ENCODE results near the gene DEGS2. TPM values are rescaled to one million over a fixed set of nuclear protein-coding genes. Genes with fewer than 3 reads are reported as not detected.
A peak's percentile ranks its signal among the peaks of the same experiment; 100 is the strongest.

The DEGS2 gene
- total RNA-seq, 1 experiment from 2014 or later = not detected

DNA sequence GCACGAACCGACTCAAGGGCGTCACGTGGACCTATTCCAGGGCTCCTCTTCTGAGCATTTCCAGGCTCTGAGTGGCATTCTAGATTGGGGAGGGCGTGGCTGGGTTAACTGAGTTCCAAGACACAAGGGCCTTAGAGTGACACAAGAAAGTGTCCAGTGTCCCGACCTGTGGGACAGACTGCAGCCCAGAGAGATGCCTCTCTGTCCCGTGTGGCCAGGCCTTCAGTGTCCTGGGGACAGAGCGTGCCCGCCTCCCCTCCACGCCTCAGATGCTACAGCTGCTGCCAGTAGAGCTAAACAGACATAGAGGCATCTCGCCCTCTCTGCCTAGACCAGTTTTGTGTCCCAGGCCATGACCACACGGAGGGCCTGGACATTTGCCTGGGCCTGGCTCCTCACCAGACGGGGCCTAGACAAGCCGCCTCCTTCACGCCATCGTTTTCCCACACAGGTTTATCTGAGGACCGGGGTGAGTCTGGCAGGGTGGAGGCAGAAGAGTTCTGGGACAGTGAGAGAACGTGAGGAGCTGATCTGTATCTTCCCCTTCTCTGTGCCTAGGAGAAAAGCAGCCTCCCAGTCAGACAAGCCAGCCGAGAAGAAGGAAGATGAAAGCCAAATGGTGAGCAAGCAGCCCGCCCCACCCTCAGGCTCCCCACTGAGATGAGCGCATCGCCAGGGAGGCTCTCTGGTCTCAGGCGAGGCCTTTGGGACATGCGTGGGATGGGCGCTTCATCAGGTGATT is 27.1 kb downstream of the DEGS2 start:
- intact Hi-C loops (cut with micrococcal nuclease; ENCODE audit: unreplicated experiment) = no loop called here
- Histone ChIP-seq H3K27ac (ENCODE audit: low read depth, low read length, poor library complexity, severe bottlenecking) (peak overlapping the region; percentile 33), H3K27me3 (replicated peaks; ENCODE audit: insufficient read depth, low read depth, low read length, poor library complexity) (no peaks in the 10 kb centered on the region), H3K9me3 (ENCODE audit: low read depth, low read length, poor library complexity, severe bottlenecking) (no peaks in the 10 kb centered on the region), H3K4me3 (ENCODE audit: low read depth, low read length, poor library complexity, severe bottlenecking) (no peak overlapping the region), H3K36me3 (ENCODE audit: insufficient read depth, low read length, poor library complexity, severe bottlenecking) (no peaks in the 10 kb centered on the region), H3K4me1 (ENCODE audit: insufficient read depth, low read length, poor library complexity, severe bottlenecking) (peaks cover 13% of the 10 kb centered on the region)
- POLR2A ChIA-PET (ENCODE audit: low non-redundant PET) = no interaction called here
- TF ChIP-seq EZH2 (IDR thresholded peaks at IDR 0.05; ENCODE audit: borderline replicate concordance, low read depth, low read length, poor library complexity, severe bottlenecking) = no peak
- TF ChIP-seq, protein P1, sequence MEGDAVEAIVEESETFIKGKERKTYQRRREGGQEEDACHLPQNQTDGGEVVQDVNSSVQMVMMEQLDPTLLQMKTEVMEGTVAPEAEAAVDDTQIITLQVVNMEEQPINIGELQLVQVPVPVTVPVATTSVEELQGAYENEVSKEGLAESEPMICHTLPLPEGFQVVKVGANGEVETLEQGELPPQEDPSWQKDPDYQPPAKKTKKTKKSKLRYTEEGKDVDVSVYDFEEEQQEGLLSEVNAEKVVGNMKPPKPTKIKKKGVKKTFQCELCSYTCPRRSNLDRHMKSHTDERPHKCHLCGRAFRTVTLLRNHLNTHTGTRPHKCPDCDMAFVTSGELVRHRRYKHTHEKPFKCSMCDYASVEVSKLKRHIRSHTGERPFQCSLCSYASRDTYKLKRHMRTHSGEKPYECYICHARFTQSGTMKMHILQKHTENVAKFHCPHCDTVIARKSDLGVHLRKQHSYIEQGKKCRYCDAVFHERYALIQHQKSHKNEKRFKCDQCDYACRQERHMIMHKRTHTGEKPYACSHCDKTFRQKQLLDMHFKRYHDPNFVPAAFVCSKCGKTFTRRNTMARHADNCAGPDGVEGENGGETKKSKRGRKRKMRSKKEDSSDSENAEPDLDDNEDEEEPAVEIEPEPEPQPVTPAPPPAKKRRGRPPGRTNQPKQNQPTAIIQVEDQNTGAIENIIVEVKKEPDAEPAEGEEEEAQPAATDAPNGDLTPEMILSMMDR (conservative IDR thresholded peaks at IDR 0.05; ENCODE audit: low read depth, low read length) = no peak
- peak; percentile 45 for DNase-seq (ENCODE audit: low spot score)
- CTCF ChIA-PET = no interaction called here
- BruUV-seq (replicated peaks) = no TSS peak

DNA sequence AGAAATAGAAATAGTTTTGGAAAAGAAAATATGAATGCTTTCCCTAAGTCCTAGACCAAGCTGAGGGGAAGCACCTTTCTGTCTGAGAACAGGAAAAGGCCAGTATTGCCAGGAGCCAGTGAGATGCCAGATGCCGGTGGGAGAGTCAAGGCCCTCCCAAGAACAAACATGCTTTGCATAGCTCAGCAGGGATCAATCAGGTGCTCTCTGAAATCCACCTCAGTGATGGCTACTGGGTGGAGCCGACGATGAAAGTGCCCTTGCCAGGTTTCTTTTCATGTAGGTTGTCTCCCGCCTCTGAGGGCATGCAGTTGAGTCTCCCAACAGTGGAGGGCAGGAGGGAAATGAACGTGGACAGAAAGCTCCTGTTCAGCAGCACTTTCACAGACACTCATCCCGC is 28.3 kb downstream of the DEGS2 start:
- Histone ChIP-seq H3K36me3 (ENCODE audit: insufficient read depth, low read length, poor library complexity, severe bottlenecking) (no peaks in the 10 kb centered on the region), H3K27ac (ENCODE audit: low read depth, low read length, poor library complexity, severe bottlenecking) (no peak overlapping the region), H3K9me3 (ENCODE audit: low read depth, low read length, poor library complexity, severe bottlenecking) (no peaks in the 10 kb centered on the region), H3K4me1 (ENCODE audit: insufficient read depth, low read length, poor library complexity, severe bottlenecking) (peaks cover 13% of the 10 kb centered on the region), H3K27me3 (replicated peaks; ENCODE audit: insufficient read depth, low read depth, low read length, poor library complexity) (no peaks in the 10 kb centered on the region), H3K4me3 (ENCODE audit: low read depth, low read length, poor library complexity, severe bottlenecking) (no peak overlapping the region)
- POLR2A ChIA-PET (ENCODE audit: low non-redundant PET) = no interaction called here
- BruUV-seq (replicated peaks) = no TSS peak
- CTCF ChIA-PET = no interaction called here
- TF ChIP-seq EZH2 (IDR thresholded peaks at IDR 0.05; ENCODE audit: borderline replicate concordance, low read depth, low read length, poor library complexity, severe bottlenecking) = no peak
- TF ChIP-seq, protein P1 (conservative IDR thresholded peaks at IDR 0.05; ENCODE audit: low read depth, low read length) = no peak
- no peak for DNase-seq (ENCODE audit: low spot score)
- intact Hi-C loops (cut with micrococcal nuclease; ENCODE audit: unreplicated experiment) = no loop called here

DNA sequence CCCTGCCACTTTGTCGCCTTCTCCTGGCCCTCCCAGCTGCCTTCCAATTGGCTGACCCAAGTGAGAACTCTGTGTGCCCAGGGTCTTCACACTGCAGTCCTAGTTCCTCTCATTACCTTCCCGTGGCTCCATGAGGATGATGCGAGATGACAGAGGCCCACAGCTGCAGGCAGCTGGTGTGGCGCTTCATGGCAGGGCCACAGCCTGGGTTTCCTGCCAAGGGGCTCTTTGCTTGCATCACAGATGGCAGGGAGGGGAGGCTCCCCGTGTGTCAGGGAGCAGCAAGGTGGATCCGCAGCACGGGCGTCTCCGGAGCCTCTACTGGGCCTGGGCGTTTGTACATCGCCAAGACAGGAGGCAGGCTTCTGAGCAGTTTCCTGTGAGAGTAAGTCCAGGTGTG is 28.9 kb downstream of the DEGS2 start:
- no TSS peak for BruUV-seq (replicated peaks)
- Histone ChIP-seq H3K36me3 (ENCODE audit: insufficient read depth, low read length, poor library complexity, severe bottlenecking) (no peaks in the 10 kb centered on the region), H3K4me3 (ENCODE audit: low read depth, low read length, poor library complexity, severe bottlenecking) (no peak overlapping the region), H3K27me3 (replicated peaks; ENCODE audit: insufficient read depth, low read depth, low read length, poor library complexity) (no peaks in the 10 kb centered on the region), H3K9me3 (ENCODE audit: low read depth, low read length, poor library complexity, severe bottlenecking) (no peaks in the 10 kb centered on the region), H3K4me1 (ENCODE audit: insufficient read depth, low read length, poor library complexity, severe bottlenecking) (peaks cover 13% of the 10 kb centered on the region), H3K27ac (ENCODE audit: low read depth, low read length, poor library complexity, severe bottlenecking) (no peak overlapping the region)
- TF ChIP-seq, protein P1 (conservative IDR thresholded peaks at IDR 0.05; ENCODE audit: low read depth, low read length) = no peak
- TF ChIP-seq EZH2 (IDR thresholded peaks at IDR 0.05; ENCODE audit: borderline replicate concordance, low read depth, low read length, poor library complexity, severe bottlenecking) = no peak
- intact Hi-C loops (cut with micrococcal nuclease; ENCODE audit: unreplicated experiment) = no loop called here
- ChIA-PET CTCF (no interaction called here), POLR2A (ENCODE audit: low non-redundant PET) (no interaction called here)
- no peak for DNase-seq (ENCODE audit: low spot score)

All from A673 (cell line).